HL-60/S4 treated with phorbol 12-myristate 13-acetate at 8.2 ng/mL for 4 days and 3 days (cell line): ENCODE measurements around the gene SDK2.

Source experiments
- in situ Hi-C: fragments of 300-500 bp; cut with MboI; formaldehyde crosslinking; loops from 2 replicates; pipeline ENCODE4 v1.15.0; 2022; ENCODE audit warnings: low sequenced_read_pairs

The SDK2 gene

DNA sequence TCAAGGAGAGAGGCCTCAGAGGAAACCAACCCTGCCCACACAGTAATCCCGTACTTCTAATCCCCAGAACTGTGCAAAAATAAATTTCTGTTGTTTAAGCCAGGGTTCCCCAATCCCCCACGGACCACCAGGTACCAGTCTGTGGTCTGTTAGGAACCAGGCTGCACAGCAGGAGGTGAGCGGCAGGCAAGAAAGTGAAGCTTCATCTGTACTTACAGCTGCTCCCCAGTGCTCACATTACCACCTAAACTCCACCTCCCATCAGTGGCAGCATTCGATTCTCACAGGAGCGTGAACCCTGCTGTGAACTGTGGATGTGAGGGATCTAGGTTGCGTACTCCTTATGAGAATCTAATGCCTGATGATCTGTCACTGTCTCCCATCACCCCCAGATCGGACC lies 231.3 kb downstream of the SDK2 start:
- in situ Hi-C loops = no loop called here

GRCh38 chr17:73411313-73411747 lies 232.9 kb downstream of the SDK2 start:
- in situ Hi-C loops = no loop called here

GRCh38 chr17:73410586-73411312 lies 233.5 kb downstream of the SDK2 start:
- in situ Hi-C loops = no loop called here

- in situ Hi-C loops = no loop called here
Observed at GRCh38 chr17:73404246-73404645, 240.0 kb downstream of the SDK2 start.

DNA sequence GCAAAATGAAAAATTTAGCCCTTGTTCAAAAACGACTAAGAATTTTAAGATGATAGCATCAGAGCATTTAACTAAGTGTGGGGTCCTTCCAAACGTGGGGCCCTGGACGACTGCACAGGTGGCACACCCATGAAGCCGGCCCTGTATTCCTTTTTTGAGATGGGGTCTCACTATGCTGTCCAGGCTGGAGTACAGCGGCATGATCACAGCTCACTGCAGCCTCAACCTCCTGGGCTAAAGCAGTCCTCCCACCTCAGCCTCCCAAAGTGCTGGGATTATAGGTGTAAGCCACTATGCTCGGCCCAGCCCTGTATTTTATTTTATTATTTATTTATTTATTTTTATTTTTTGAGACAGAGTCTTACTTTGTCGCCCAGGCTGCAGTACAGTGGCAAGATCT lies 241.8 kb downstream of the SDK2 start:
- in situ Hi-C loops = no loop called here

DNA sequence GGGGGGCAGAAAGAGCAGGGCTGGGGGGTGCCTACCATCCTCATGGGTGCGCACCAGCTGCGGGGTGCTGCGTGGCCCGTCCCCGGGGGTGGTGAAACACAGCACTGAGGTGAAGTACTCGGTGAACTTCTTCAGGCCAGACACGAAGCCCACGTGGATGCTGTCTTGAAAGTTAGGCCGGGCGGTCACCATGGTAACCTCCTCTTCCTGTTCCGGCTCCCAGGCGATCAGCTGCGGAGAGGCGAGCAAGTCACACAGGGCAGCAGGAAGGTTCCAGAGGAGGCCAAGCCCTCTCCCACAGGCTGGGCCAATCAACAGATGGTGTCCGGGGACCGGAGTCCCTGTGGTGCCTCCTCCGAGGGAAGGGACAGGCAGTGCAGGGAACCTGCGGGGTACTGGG lies 242.3 kb downstream of the SDK2 start:
- in situ Hi-C loops = no loop called here

DNA sequence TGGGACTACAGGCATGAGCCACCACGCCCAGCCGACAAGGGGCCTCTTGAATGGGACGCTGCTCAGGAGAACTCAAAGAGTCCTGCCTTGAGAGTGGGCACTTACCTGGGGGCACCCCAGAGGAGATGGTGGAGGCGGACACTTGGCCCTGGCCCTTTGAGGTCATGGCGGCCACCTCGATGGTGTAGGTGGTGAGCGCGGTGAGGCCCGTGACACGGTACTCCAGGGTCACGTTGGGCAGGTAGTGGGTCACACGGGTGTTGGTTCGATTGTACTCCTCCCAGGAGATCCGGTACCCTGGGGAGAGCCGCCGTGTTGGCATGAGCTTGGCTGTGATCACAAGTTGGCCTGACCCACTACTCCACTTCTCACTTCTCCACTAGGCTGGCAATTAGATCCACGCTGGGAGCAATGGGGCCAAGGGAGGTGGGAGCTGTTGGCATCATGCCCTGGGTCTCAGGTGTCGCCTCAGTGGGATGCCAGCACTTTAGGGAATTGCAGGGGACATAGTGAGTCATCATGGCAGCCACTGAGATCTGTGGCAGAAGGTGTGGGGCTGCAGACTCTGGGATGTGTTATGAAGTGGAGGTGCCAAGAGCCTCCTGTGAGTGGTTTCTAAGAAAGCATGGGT lies 243.2 kb downstream of the SDK2 start:
- in situ Hi-C loops = no loop called here

GRCh38 chr17:73399056-73399455 lies 245.2 kb downstream of the SDK2 start:
- in situ Hi-C loops = no loop called here

DNA sequence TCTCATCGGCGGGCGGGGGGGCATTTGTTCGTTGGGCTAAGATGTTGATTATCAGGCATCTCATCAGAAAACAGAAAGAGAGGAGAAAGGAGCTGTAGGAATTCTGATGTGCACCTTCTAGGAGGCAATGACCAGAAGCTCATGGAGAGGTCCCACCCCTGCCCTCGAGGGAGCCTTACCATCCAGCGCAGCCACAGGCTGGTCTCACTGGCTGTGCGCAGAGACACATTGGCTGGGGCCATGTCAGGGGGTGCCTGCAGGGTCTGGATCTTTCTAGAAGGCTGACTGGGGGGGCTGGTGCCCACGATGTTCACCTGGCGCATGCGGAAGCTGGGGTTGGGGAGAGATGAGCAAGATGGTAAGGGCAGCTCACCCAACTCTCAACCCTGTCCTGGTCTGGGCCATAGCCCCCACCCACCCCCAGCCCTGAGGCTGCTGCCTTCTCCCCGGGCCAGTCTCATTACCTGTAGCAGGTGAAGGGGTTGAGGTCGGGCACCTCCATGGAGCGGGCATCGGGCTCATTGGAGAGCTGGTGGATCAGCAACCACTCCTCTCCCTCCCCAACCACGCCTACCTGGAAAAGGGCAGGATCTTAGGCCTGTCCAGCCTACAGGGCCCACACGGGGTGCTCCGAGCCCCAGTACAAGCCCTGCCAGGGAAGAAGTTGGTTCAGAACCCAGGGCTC lies 246.2 kb downstream of the SDK2 start:
- in situ Hi-C loops = no loop called here

GRCh38 chr17:73397278-73397826 lies 246.9 kb downstream of the SDK2 start:
- in situ Hi-C loops = no loop called here

GRCh38 chr17:73396431-73397277 lies 247.6 kb downstream of the SDK2 start:
- in situ Hi-C loops = no loop called here

- in situ Hi-C loops = no loop called here
Observed at GRCh38 chr17:73394512-73395450, 249.5 kb downstream of the SDK2 start.

DNA sequence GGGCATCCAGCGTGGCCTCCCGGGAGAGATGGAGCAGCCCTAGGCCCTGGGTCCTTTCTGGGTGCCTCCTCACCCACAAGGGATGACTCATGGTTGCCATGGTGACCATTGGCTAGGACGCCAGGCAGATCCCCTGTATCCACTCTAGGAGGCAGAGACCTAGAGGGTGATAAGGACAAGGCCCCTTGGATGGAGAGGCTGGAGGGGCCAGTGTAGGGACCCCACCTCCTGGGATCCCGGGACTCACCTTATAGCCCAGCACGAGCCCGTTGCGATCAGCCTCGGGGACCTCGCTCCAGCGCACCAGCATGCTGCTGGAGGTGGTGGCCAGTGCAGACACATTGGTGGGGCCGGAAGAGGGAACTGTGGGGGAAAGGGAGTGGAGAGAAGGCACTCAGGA lies 250.3 kb downstream of the SDK2 start:
- in situ Hi-C loops = no loop called here

DNA sequence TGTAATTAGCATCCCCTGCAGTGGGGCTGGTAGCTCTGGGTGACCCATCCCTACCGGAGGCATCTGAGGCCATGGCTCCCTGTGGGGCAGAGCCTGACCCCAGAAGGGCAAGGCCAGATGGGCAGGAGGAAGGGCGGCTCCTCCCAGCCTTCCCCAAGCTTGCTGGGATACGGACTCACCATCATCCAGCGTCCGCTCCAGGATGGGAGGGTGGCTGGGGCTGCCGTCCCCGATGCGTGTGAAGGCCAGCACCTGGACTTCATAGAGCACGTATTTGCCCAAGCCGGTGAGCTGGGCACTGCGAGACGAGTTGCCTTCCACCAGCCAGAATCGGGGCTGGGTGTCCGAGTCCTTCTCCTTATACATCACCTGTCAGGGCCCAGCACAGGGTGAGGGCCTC lies 250.9 kb downstream of the SDK2 start:
- in situ Hi-C loops = no loop called here

GRCh38 chr17:73391331-73392265 lies 252.6 kb downstream of the SDK2 start:
- in situ Hi-C loops = no loop called here

DNA sequence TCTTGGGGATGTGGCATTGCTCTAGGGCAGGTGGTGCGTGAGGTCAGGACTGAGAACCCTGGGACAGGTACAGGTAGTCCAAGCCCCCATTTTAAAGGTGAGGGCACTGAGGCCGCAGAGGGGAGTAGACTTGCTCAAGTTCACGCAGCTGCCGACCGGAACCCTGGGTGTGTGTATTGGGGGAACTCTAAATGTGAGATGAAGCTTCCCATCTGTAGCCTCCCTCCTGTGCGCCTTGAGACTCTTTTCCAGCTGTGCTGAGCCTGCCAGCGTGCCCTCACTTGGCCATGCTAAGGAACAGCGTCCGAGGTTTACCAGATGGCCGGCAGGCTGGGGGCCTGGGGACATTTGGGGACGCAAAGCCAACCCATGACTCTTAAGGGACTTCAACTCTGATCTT lies 253.4 kb downstream of the SDK2 start:
- in situ Hi-C loops = no loop called here

DNA sequence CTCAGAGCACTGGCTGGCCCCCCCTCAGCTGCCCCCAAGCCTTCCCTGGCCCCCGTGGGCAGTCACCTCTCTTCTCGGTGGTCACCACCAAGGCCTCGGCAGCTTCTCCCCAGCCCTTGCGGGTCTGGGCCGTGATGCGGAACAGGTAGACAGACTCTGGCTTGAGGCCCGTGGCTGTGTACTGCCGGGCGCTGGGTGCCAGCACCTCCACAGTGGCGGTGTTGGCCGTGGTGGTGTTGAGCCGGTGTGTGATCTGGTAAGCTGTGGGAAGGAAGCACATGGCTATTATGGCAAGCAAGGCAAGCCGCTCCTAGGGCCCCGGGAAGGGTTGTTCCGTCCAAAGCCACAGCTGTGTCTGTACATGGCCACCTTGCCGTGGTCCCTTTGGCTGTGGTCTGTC lies 254.0 kb downstream of the SDK2 start:
- in situ Hi-C loops = no loop called here

GRCh38 chr17:73389411-73389810 lies 254.8 kb downstream of the SDK2 start:
- in situ Hi-C loops = no loop called here

DNA sequence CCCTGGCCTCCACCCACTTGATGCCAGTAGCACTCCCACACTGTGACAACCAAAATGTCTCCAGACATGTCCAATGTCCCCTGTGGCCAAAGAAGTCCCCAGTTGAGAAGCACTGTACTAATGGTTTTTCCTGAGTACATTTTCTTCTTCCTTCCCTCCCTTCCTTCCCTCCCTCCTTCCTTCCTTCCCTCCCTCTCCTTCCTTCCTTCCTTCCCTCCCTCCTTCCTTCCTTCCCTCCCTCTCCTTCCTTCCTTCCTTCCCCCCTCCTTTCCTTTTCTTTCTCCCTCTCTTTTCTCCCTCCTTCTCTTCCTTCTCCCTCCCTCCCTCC lies 255.7 kb downstream of the SDK2 start:
- in situ Hi-C loops = no loop called here
